Natural killer cell treated with Interleukin-12 subunit alpha and Interleukin-12 subunit beta and Interleukin-15 and Interleukin-18, amount 100 ng/mL, for 72 hours (primary cell): ENCODE results near the gene RASA3. TPM values are rescaled to one million over a fixed set of nuclear protein-coding genes. Genes with fewer than 3 reads are reported as not detected.

ENCODE experiments used
- ATAC-seq, 2 donors: fragments of 150-1000 bp; cut with Tn5 transposase in 1 of 2; sonication (Bioruptor Pico), chemical (Tn5 transposase) in 1 of 2; 2 replicates each; pipeline ENCODE4 v1.10.0; 2021
- DNase-seq: peaks from one replicate; pipeline ENCODE4 v3.0.0; 2022; ENCODE audit warnings: low spot score
- H3K27ac Mint-ChIP-seq, 2 donors: 1 replicate in 1 of 2; 2 replicates in 1 of 2; pipeline ENCODE4 v1.8.0; 2022; ENCODE audit warnings: mixed read lengths in 2 of 2, mild to moderate bottlenecking in 1 of 2, moderate library complexity in 1 of 2
- H3K27me3 Mint-ChIP-seq, 2 donors: 1 replicate in 1 of 2; 2 replicates in 1 of 2; pipeline ENCODE4 v1.8.0; 2022; ENCODE audit warnings: mixed read lengths in 2 of 2
- H3K36me3 Mint-ChIP-seq: one replicate; pipeline ENCODE4 v1.8.0; 2022; ENCODE audit warnings: mixed read lengths
- H3K4me1 Mint-ChIP-seq, 2 donors: 1 replicate in 1 of 2; 2 replicates in 1 of 2; pipeline ENCODE4 v1.8.0; 2022; ENCODE audit warnings: low read depth in 2 of 2, mixed read lengths in 2 of 2, mild to moderate bottlenecking in 1 of 2
- H3K4me3 Mint-ChIP-seq: one replicate; pipeline ENCODE4 v1.8.0; 2022; ENCODE audit warnings: mixed read lengths
- H3K9me3 Mint-ChIP-seq: 2 replicates; pipeline ENCODE4 v1.8.0; 2022; ENCODE audit warnings: mixed read lengths
- total RNA-seq, 2 donors: library from RNA; stranded (reverse); gene quantifications; one replicate each; pipeline ENCODE4 v1.2.3, GENCODE V29; 2022

The RASA3 gene
- total RNA-seq, 2 donors from 2014 or later, result 6.9 to 11.7 TPM

- H3K27me3 Mint-ChIP-seq, result no peaks in the 10 kb centered on the region
- ATAC-seq (no peak), DNase-seq (peak; percentile 54)
- H3K4me3 Mint-ChIP-seq, result no peak overlapping the region
- peaks cover 0 to 2% of the 10 kb centered on the region in 2 donors for H3K4me1 Mint-ChIP-seq
- peaks cover 5% of the 10 kb centered on the region for H3K36me3 Mint-ChIP-seq
- no peak overlapping the region for H3K27ac Mint-ChIP-seq
- H3K9me3 Mint-ChIP-seq, result no peaks in the 10 kb centered on the region
Observed at GRCh38 chr13:114012921-114013320, 119.5 kb downstream of the RASA3 start.

GRCh38 chr13:114012141-114012540 lies 120.3 kb downstream of the RASA3 start:
- DNase-seq, result no peak
- ATAC-seq, result no peak

GRCh38 chr13:114011226-114011625 lies 121.2 kb downstream of the RASA3 start:
- peak overlapping the region in 1 of 2 donors; percentile 74 for H3K27ac Mint-ChIP-seq
- H3K4me3 Mint-ChIP-seq, result no peak overlapping the region
- ATAC-seq (no peak), DNase-seq (peak; percentile 38)
- peaks cover 5% of the 10 kb centered on the region for H3K36me3 Mint-ChIP-seq
- peaks cover 0 to 5% of the 10 kb centered on the region in 2 donors for H3K4me1 Mint-ChIP-seq
- H3K27me3 Mint-ChIP-seq, result no peaks in the 10 kb centered on the region
- no peaks in the 10 kb centered on the region for H3K9me3 Mint-ChIP-seq

More at GRCh38 chr13:114012141-114012540, 120.3 kb downstream of the RASA3 start:
- Mint-ChIP-seq H3K36me3 (peaks cover 5% of the 10 kb centered on the region), H3K4me3 (no peak overlapping the region), H3K4me1 (peaks cover 0 to 5% of the 10 kb centered on the region in 2 donors), H3K9me3 (no peaks in the 10 kb centered on the region), H3K27ac (no peak overlapping the region), H3K27me3 (no peaks in the 10 kb centered on the region)

- Mint-ChIP-seq H3K4me1 (peaks cover 0 to 5% of the 10 kb centered on the region in 2 donors), H3K36me3 (peaks cover 5% of the 10 kb centered on the region), H3K27ac (peak overlapping the region in 1 of 2 donors; percentile 74), H3K4me3 (no peak overlapping the region), H3K9me3 (no peaks in the 10 kb centered on the region), H3K27me3 (no peaks in the 10 kb centered on the region)
- DNase-seq (peak; percentile 32), ATAC-seq (no peak)
Observed at GRCh38 chr13:114010401-114011101, 121.9 kb downstream of the RASA3 start.

- H3K27ac Mint-ChIP-seq, result no peak overlapping the region
- no peaks in the 10 kb centered on the region for H3K27me3 Mint-ChIP-seq
- H3K4me3 Mint-ChIP-seq, result no peak overlapping the region
- H3K9me3 Mint-ChIP-seq, result no peaks in the 10 kb centered on the region
- H3K36me3 Mint-ChIP-seq, result peaks cover 5% of the 10 kb centered on the region
- peaks cover under 1 to 5% of the 10 kb centered on the region in 2 donors for H3K4me1 Mint-ChIP-seq
- ATAC-seq, result no peak
- peak; percentile 59 for DNase-seq
Observed at GRCh38 chr13:114009590-114010400, 122.6 kb downstream of the RASA3 start.

- ATAC-seq (no peak), DNase-seq (peak; percentile 25)
- peaks cover 5% of the 10 kb centered on the region for H3K36me3 Mint-ChIP-seq
- peaks cover 6 to 10% of the 10 kb centered on the region in 2 donors for H3K4me1 Mint-ChIP-seq
- no peaks in the 10 kb centered on the region for H3K9me3 Mint-ChIP-seq
- H3K27me3 Mint-ChIP-seq, result no peaks in the 10 kb centered on the region
- H3K27ac Mint-ChIP-seq, result no peak overlapping the region
- no peak overlapping the region for H3K4me3 Mint-ChIP-seq
Observed at GRCh38 chr13:114008964-114009589, 123.3 kb downstream of the RASA3 start.

GRCh38 chr13:114007566-114007965 lies 124.9 kb downstream of the RASA3 start:
- Mint-ChIP-seq H3K4me1 (peaks cover 6 to 10% of the 10 kb centered on the region in 2 donors), H3K27me3 (no peaks in the 10 kb centered on the region), H3K4me3 (no peak overlapping the region), H3K9me3 (no peaks in the 10 kb centered on the region), H3K27ac (no peak overlapping the region), H3K36me3 (peaks cover 5% of the 10 kb centered on the region)
- no peak for ATAC-seq
- peak; percentile 48 for DNase-seq

GRCh38 chr13:114005206-114005724 lies 127.2 kb downstream of the RASA3 start:
- Mint-ChIP-seq H3K9me3 (no peaks in the 10 kb centered on the region), H3K36me3 (no peaks in the 10 kb centered on the region), H3K4me1 (peaks cover 6 to 7% of the 10 kb centered on the region in 2 donors), H3K27me3 (no peaks in the 10 kb centered on the region), H3K27ac (no peak overlapping the region), H3K4me3 (no peak overlapping the region)
- DNase-seq (peak; percentile 34), ATAC-seq (no peak)

- Mint-ChIP-seq H3K27me3 (no peaks in the 10 kb centered on the region), H3K27ac (peak overlapping the region in 1 of 2 donors; percentile 17), H3K4me1 (peaks cover 6 to 7% of the 10 kb centered on the region in 2 donors), H3K9me3 (no peaks in the 10 kb centered on the region), H3K36me3 (no peaks in the 10 kb centered on the region), H3K4me3 (no peak overlapping the region)
- ATAC-seq, result no peak
- DNase-seq, result peak; percentile 37
Observed at GRCh38 chr13:114004420-114005205, 127.8 kb downstream of the RASA3 start.

GRCh38 chr13:114002771-114003321 lies 129.6 kb downstream of the RASA3 start:
- H3K4me1 Mint-ChIP-seq, result peaks cover 10 to 12% of the 10 kb centered on the region in 2 donors
- ATAC-seq (peak in 1 of 2 donors; percentile 29), DNase-seq (peak; percentile 41)
- H3K27ac Mint-ChIP-seq, result no peak overlapping the region
- no peaks in the 10 kb centered on the region for H3K27me3 Mint-ChIP-seq
- no peaks in the 10 kb centered on the region for H3K36me3 Mint-ChIP-seq
- no peaks in the 10 kb centered on the region for H3K9me3 Mint-ChIP-seq
- no peak overlapping the region for H3K4me3 Mint-ChIP-seq

GRCh38 chr13:114002009-114002544 lies 130.3 kb downstream of the RASA3 start:
- Mint-ChIP-seq H3K27me3 (no peaks in the 10 kb centered on the region), H3K4me1 (peaks cover 8 to 12% of the 10 kb centered on the region in 2 donors), H3K9me3 (no peaks in the 10 kb centered on the region), H3K36me3 (no peaks in the 10 kb centered on the region), H3K27ac (no peak overlapping the region), H3K4me3 (no peak overlapping the region)
- ATAC-seq (no peak), DNase-seq (peak; percentile 41)

GRCh38 chr13:114001331-114002008 lies 131.0 kb downstream of the RASA3 start:
- Mint-ChIP-seq H3K36me3 (no peaks in the 10 kb centered on the region), H3K4me1 (peaks cover 8 to 12% of the 10 kb centered on the region in 2 donors), H3K9me3 (no peaks in the 10 kb centered on the region), H3K27ac (no peak overlapping the region), H3K4me3 (no peak overlapping the region), H3K27me3 (no peaks in the 10 kb centered on the region)
- ATAC-seq, result no peak
- peak; percentile 34 for DNase-seq
